ENCODE results near the gene KREMEN1. TPM values are rescaled to one million over a fixed set of nuclear protein-coding genes. Genes with fewer than 3 reads are reported as not detected.

The KREMEN1 gene
- total and polyA plus RNA-seq, 2 donors (not counting 1 experiment from before 2014, with no cell fraction given): 0.01 TPM; not detected in 1

- Histone ChIP-seq H4K20me1 (ENCODE audit: control insufficient read depth, insufficient read depth, low read length, poor library complexity, severe bottlenecking) (no peaks in the 10 kb centered on the region), H3K36me3 (replicated peaks in 1 of 2; ENCODE audit: control extremely low read depth in 1 of 2, control insufficient read depth in 1 of 2, extremely low read depth in 1 of 2, insufficient read depth in 2 of 2, low read length in 1 of 2) (no peaks in the 10 kb centered on the region), H3K9me3 (ENCODE audit: control extremely low read depth in 1 of 3, control insufficient read depth in 2 of 3, insufficient read depth in 1 of 3, low read length in 2 of 3) (peaks cover 0 to 2% (median 0%) of the 10 kb centered on the region in 3 donors), H3K27me3 (replicated peaks in 1 of 4; ENCODE audit: control extremely low read depth in 1 of 4, control insufficient read depth in 3 of 4, insufficient read depth in 4 of 4, low read length in 3 of 4) (peaks cover 0 to 10% (median 3%) of the 10 kb centered on the region in 4 experiments), H3K79me2 (ENCODE audit: control insufficient read depth, insufficient read depth, low read length) (no peaks in the 10 kb centered on the region), H3K27ac (ENCODE audit: low read length in 2 of 2) (no peak overlapping the region), H3K9ac (ENCODE audit: low read length) (no peak overlapping the region), H3K4me1 (ENCODE audit: control insufficient read depth in 2 of 2, insufficient read depth in 2 of 2, low read length in 2 of 2) (no peaks in the 10 kb centered on the region), H2AFZ (ENCODE audit: insufficient read depth, low read depth, low read length, poor library complexity, severe bottlenecking) (no peak overlapping the region), H3K4me3 (ENCODE audit: control extremely low read depth in 1 of 5, extremely low read depth in 1 of 5, insufficient read depth in 1 of 5, low read depth in 2 of 5, low read length in 4 of 5) (no peak overlapping the region), H3K4me2 (replicated peaks; ENCODE audit: low read depth, low read length, poor library complexity, severe bottlenecking) (no peak overlapping the region)
- Mint-ChIP-seq H3K27me3 (peaks cover 36% of the 10 kb centered on the region), H3K9me3 (ENCODE audit: insufficient read depth) (no peaks in the 10 kb centered on the region), H3K4me3 (no peak overlapping the region), H3K4me1 (no peaks in the 10 kb centered on the region), H3K27ac (no peak overlapping the region)
- intact Hi-C loops (cut with micrococcal nuclease): no loop called here
- DNase-seq: no peak
- CTCF ChIA-PET: no interaction called here
- 75% methylated on average over 2 of the region's 5 CpGs for WGBS (ENCODE audit: insufficient coverage)
- ATAC-seq (ENCODE audit: low read depth): no peak
- TF ChIP-seq CTCF (IDR thresholded peaks at IDR 0.05) (no peak), EZH2 (IDR thresholded peaks at IDR 0.05; ENCODE audit: borderline replicate concordance, insufficient read depth, low read depth, low read length, poor library complexity, severe bottlenecking) (no peak)
- POLR2A ChIA-PET: no interaction called here
These were observed 69.3 kb downstream of the KREMEN1 start for GRCh38 chr22:29142116-29142515.

GRCh38 chr22:29143941-29144785 is 71.3 kb downstream of the KREMEN1 start:
- H3K27me3 Mint-ChIP-seq: peaks cover 33% of the 10 kb centered on the region
- POLR2A ChIA-PET: no interaction called here
- Histone ChIP-seq H3K4me2 (replicated peaks; ENCODE audit: low read depth, low read length, poor library complexity, severe bottlenecking) (no peak overlapping the region), H3K4me1 (ENCODE audit: control insufficient read depth in 2 of 2, insufficient read depth in 2 of 2, low read length in 2 of 2) (no peaks in the 10 kb centered on the region), H4K20me1 (ENCODE audit: control insufficient read depth, insufficient read depth, low read length, poor library complexity, severe bottlenecking) (no peaks in the 10 kb centered on the region), H2AFZ (ENCODE audit: insufficient read depth, low read depth, low read length, poor library complexity, severe bottlenecking) (no peak overlapping the region), H3K9me3 (ENCODE audit: control extremely low read depth in 1 of 3, control insufficient read depth in 2 of 3, insufficient read depth in 1 of 3, low read length in 2 of 3) (peaks cover 0 to 2% (median 0%) of the 10 kb centered on the region in 3 donors), H3K9ac (ENCODE audit: low read length) (no peak overlapping the region), H3K4me3 (ENCODE audit: control extremely low read depth in 1 of 5, extremely low read depth in 1 of 5, insufficient read depth in 1 of 5, low read depth in 2 of 5, low read length in 4 of 5) (no peak overlapping the region), H3K79me2 (ENCODE audit: control insufficient read depth, insufficient read depth, low read length) (no peaks in the 10 kb centered on the region), H3K27me3 (replicated peaks in 1 of 4; ENCODE audit: control extremely low read depth in 1 of 4, control insufficient read depth in 3 of 4, insufficient read depth in 4 of 4, low read length in 3 of 4) (peaks cover 0 to 10% (median 3%) of the 10 kb centered on the region in 4 experiments), H3K36me3 (replicated peaks in 1 of 2; ENCODE audit: control extremely low read depth in 1 of 2, control insufficient read depth in 1 of 2, extremely low read depth in 1 of 2, insufficient read depth in 2 of 2, low read length in 1 of 2) (no peaks in the 10 kb centered on the region), H3K27ac (ENCODE audit: low read length in 2 of 2) (no peak overlapping the region)
- intact Hi-C loops (cut with micrococcal nuclease): no loop called here
- H3K9me3 Mint-ChIP-seq (ENCODE audit: insufficient read depth): no peaks in the 10 kb centered on the region
- 31% methylated on average over 15 of the region's 16 CpGs for WGBS (ENCODE audit: insufficient coverage)
- no peak for ATAC-seq (ENCODE audit: low read depth)
- CTCF ChIA-PET: no interaction called here
- no peak overlapping the region for H3K27ac Mint-ChIP-seq
- no peak overlapping the region for H3K4me3 Mint-ChIP-seq
- no peak for DNase-seq
- no peaks in the 10 kb centered on the region for H3K4me1 Mint-ChIP-seq
- TF ChIP-seq EZH2 (IDR thresholded peaks at IDR 0.05; ENCODE audit: borderline replicate concordance, insufficient read depth, low read depth, low read length, poor library complexity, severe bottlenecking) (no peak), CTCF (IDR thresholded peaks at IDR 0.05) (no peak)
